ENCODE measurements around the gene VSIR. TPM values are rescaled to one million over a fixed set of nuclear protein-coding genes. Genes with fewer than 3 reads are reported as not detected.

Gene VSIR
- total RNA-seq, 3 donors from 2014 or later (not counting 1 experiment from before 2014, with no cell fraction given) = 134 to 193 (median 178) TPM

DNA sequence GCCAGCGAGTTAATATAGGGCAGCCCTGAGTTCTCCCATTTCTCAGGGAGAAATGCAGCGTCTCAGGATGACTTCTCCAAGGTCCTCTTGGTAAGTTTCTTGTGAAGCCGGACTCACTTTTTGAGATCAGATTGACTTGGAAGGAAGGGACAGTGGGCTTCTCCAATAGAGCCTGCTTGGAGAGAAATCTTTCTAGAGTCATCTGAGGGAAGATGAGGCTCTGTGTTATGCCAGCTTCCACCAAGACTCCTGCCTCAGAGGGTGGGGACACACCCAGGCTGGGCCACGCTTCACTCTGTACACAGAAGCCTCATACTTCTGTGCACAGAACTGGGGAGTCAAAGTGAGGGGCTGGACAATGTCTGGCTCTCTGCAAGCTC, 59.3 kb downstream of the VSIR start:
- TF ChIP-seq, protein P1, sequence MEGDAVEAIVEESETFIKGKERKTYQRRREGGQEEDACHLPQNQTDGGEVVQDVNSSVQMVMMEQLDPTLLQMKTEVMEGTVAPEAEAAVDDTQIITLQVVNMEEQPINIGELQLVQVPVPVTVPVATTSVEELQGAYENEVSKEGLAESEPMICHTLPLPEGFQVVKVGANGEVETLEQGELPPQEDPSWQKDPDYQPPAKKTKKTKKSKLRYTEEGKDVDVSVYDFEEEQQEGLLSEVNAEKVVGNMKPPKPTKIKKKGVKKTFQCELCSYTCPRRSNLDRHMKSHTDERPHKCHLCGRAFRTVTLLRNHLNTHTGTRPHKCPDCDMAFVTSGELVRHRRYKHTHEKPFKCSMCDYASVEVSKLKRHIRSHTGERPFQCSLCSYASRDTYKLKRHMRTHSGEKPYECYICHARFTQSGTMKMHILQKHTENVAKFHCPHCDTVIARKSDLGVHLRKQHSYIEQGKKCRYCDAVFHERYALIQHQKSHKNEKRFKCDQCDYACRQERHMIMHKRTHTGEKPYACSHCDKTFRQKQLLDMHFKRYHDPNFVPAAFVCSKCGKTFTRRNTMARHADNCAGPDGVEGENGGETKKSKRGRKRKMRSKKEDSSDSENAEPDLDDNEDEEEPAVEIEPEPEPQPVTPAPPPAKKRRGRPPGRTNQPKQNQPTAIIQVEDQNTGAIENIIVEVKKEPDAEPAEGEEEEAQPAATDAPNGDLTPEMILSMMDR (IDR thresholded peaks at IDR 0.05) = no peak
- Mint-ChIP-seq H3K27ac (peak overlapping the region; percentile 41 to 90), H3K4me3 (peak overlapping the region; percentile 50), H3K9me3 (no peaks in the 10 kb centered on the region), H3K4me1 (peaks cover 20 to 35% of the 10 kb centered on the region in 2 donors), H3K36me3 (no peaks in the 10 kb centered on the region), H3K27me3 (ENCODE audit: low read depth in 2 of 2) (no peaks in the 10 kb centered on the region)
- Histone ChIP-seq H3K27ac (ENCODE audit: low read length) (peak overlapping the region; percentile 63), H3K4me3 (ENCODE audit: low read length) (no peak overlapping the region), H3K4me1 (ENCODE audit: control insufficient read depth, insufficient read depth, low read length) (peaks cover 49% of the 10 kb centered on the region), H3K27me3 (ENCODE audit: control insufficient read depth, insufficient read depth, low read length) (no peaks in the 10 kb centered on the region), H3K9me3 (ENCODE audit: control insufficient read depth, insufficient read depth, low read length) (no peaks in the 10 kb centered on the region), H3K36me3 (ENCODE audit: control insufficient read depth, insufficient read depth, low read length) (no peaks in the 10 kb centered on the region)
- DNase-seq = no peak
- ATAC-seq = no peak
- intact Hi-C loops (cut with micrococcal nuclease) = no loop called here
- 64% methylated on average over 4 of the region's 4 CpGs for WGBS (ENCODE audit: insufficient coverage)

DNA sequence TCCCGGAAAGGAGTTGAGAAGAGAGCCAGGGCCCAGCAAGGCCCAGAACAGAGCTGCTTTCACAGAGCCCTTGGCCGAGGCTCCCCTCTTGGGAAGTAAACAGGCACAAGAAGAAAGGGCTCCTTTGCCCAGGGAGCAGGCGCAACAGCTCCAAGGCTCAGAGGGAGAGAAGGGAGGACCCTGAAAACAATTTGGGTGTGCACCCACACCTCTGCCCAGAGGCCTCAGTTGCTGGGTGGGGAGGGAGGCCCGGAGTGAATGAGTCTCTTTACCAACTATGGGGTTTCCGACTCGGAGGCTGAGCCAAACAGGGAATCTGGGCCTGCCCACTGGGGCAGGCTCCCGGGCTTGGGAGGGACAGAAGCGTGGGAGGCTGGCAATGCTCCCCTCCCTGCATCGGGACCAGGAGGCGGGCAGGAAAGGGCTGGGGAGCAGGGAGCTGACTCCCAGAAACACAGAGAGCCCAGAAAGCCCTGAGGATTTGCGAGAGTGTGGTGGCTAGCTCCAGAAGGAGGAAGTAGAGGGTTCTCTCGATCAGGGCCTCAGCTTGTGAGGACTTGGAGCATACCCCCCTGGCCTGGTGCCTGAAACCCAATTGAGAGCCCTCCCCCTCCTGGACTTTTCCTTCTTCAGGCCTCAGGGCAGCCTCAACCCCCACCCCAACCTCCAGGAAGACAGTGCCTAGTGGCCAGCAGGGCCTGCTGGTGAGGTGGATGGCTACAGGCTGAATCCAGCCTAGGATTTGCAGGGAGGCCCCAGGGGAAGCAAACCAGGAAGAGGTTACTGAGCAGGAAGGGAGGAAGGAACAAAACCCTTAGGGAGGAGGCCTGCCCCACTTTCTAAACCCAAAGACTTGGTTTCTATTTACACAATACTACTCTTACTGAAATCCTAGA, 59.9 kb downstream of the VSIR start:
- intact Hi-C loops (cut with micrococcal nuclease) = no loop called here
- peak overlapping the region; percentile 41 to 90 for H3K27ac Mint-ChIP-seq
- Histone ChIP-seq H3K36me3 (ENCODE audit: control insufficient read depth, insufficient read depth, low read length) (no peaks in the 10 kb centered on the region), H3K4me3 (ENCODE audit: low read length) (no peak overlapping the region), H3K27ac (ENCODE audit: low read length) (peak overlapping the region; percentile 63), H3K4me1 (ENCODE audit: control insufficient read depth, insufficient read depth, low read length) (peaks cover 55% of the 10 kb centered on the region), H3K27me3 (ENCODE audit: control insufficient read depth, insufficient read depth, low read length) (no peaks in the 10 kb centered on the region), H3K9me3 (ENCODE audit: control insufficient read depth, insufficient read depth, low read length) (no peaks in the 10 kb centered on the region)
- ATAC-seq = peak in 2 of 3 donors; percentile 21 to 26
- WGBS (ENCODE audit: insufficient coverage) = 71% methylated on average over 11 of the region's 12 CpGs
- H3K36me3 Mint-ChIP-seq = no peaks in the 10 kb centered on the region
- H3K4me3 Mint-ChIP-seq = peak overlapping the region; percentile 63
- H3K4me1 Mint-ChIP-seq = peaks cover 20 to 38% of the 10 kb centered on the region in 2 donors
- DNase-seq = peak in 1 of 2 donors; percentile 67
- H3K27me3 Mint-ChIP-seq (ENCODE audit: low read depth in 2 of 2) = no peaks in the 10 kb centered on the region
- H3K9me3 Mint-ChIP-seq = no peaks in the 10 kb centered on the region
- TF ChIP-seq, protein P1 (IDR thresholded peaks at IDR 0.05) = no peak

DNA sequence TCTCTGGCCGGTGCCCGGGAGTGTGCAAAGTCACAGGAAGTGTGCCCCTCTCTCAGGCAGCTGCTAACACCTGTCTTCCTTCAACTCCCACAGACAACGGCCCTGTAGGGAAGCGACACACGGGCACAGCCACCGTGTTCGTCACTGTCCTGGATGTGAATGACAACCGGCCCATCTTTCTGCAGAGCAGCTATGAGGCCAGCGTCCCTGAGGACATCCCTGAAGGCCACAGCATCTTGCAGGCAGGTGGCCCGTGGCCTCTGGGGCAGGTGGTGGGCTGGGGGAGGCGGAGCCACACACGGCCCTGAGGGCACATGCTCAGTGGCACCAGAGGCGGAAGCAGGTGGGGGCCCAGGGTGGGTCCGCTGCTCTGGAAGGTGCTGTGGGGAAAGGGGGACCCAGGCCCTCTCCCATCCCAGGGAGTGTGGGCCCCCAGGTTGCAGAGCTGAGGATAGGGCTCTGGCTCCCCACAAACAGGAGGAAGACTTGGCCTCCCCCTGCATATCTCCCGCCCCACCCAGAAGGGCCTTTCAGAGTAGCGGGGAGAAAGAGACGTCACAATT, 60.7 kb downstream of the VSIR start:
- H3K4me3 ChIP-seq (ENCODE audit: low read length) = no peak overlapping the region
- H3K36me3 Mint-ChIP-seq = no peaks in the 10 kb centered on the region
- peak overlapping the region; percentile 63 for H3K27ac ChIP-seq (ENCODE audit: low read length)
- H3K9me3 Mint-ChIP-seq = no peaks in the 10 kb centered on the region
- H3K36me3 ChIP-seq (ENCODE audit: control insufficient read depth, insufficient read depth, low read length) = no peaks in the 10 kb centered on the region
- H3K27ac Mint-ChIP-seq = peak overlapping the region; percentile 50 to 90
- intact Hi-C loops (cut with micrococcal nuclease) = no loop called here
- peaks cover 63% of the 10 kb centered on the region for H3K4me1 ChIP-seq (ENCODE audit: control insufficient read depth, insufficient read depth, low read length)
- TF ChIP-seq, protein P1 (IDR thresholded peaks at IDR 0.05) = no peak
- WGBS (ENCODE audit: insufficient coverage) = 46% methylated on average over 15 of the region's 17 CpGs
- ATAC-seq (no peak), DNase-seq (peak in 1 of 2 donors; percentile 71)
- no peaks in the 10 kb centered on the region for H3K9me3 ChIP-seq (ENCODE audit: control insufficient read depth, insufficient read depth, low read length)
- H3K27me3 Mint-ChIP-seq (ENCODE audit: low read depth in 2 of 2) = no peaks in the 10 kb centered on the region
- no peaks in the 10 kb centered on the region for H3K27me3 ChIP-seq (ENCODE audit: control insufficient read depth, insufficient read depth, low read length)
- peaks cover 20 to 45% of the 10 kb centered on the region in 2 donors for H3K4me1 Mint-ChIP-seq
- no peak overlapping the region for H3K4me3 Mint-ChIP-seq

Data from natural killer cell (primary cell).